ENCODE data around the gene WRNIP1. TPM values are rescaled to one million over a fixed set of nuclear protein-coding genes. Genes with fewer than 3 reads are reported as not detected.

WRNIP1 gene
- total RNA-seq, 1 experiment from 2014 or later, result 51.7 TPM

GRCh38 chr6:2781685-2782355 is 16.6 kb downstream of the WRNIP1 start:
- Histone ChIP-seq H3K4me1 (no peaks in the 10 kb centered on the region), H3K36me3 (ENCODE audit: control insufficient read depth, insufficient read depth, low read length) (peaks cover 1% of the 10 kb centered on the region), H3K9me3 (no peaks in the 10 kb centered on the region), H3K4me3 (ENCODE audit: low read depth, low read length) (no peak overlapping the region), H3K27me3 (replicated peaks; ENCODE audit: control insufficient read depth, insufficient read depth, low read length) (no peaks in the 10 kb centered on the region)
- Mint-ChIP-seq H3K9me3 (ENCODE audit: unreplicated experiment) (no peaks in the 10 kb centered on the region), H3K36me3 (ENCODE audit: insufficient read depth, unreplicated experiment) (peaks cover 33% of the 10 kb centered on the region), H3K4me1 (ENCODE audit: low read depth, unreplicated experiment) (no peaks in the 10 kb centered on the region), H3K27me3 (ENCODE audit: insufficient read depth, unreplicated experiment) (no peaks in the 10 kb centered on the region), H3K4me3 (ENCODE audit: unreplicated experiment) (no peak overlapping the region), H3K27ac (ENCODE audit: unreplicated experiment) (no peak overlapping the region)
- BruUV-seq (replicated peaks), result no TSS peak
- no peak for DNase-seq
- TF ChIP-seq CTCF (IDR thresholded peaks at IDR 0.05; ENCODE audit: insufficient read depth in 1 of 2, low read depth in 1 of 2, low read length in 1 of 2, severe bottlenecking in 1 of 2, unreplicated experiment in 1 of 2), result no peak
- intact Hi-C loops (cut with micrococcal nuclease; ENCODE audit: unreplicated experiment), result no loop called here
- ChIA-PET CTCF (no interaction called here), POLR2A (no interaction called here)

GRCh38 chr6:2782356-2782708 is 17.1 kb downstream of the WRNIP1 start:
- Mint-ChIP-seq H3K27ac (ENCODE audit: unreplicated experiment) (no peak overlapping the region), H3K36me3 (ENCODE audit: insufficient read depth, unreplicated experiment) (peaks cover 38% of the 10 kb centered on the region), H3K4me1 (ENCODE audit: low read depth, unreplicated experiment) (no peaks in the 10 kb centered on the region), H3K4me3 (ENCODE audit: unreplicated experiment) (no peak overlapping the region), H3K9me3 (ENCODE audit: unreplicated experiment) (no peaks in the 10 kb centered on the region), H3K27me3 (ENCODE audit: insufficient read depth, unreplicated experiment) (no peaks in the 10 kb centered on the region)
- BruUV-seq (replicated peaks), result no TSS peak
- CTCF ChIA-PET, result no interaction called here
- Histone ChIP-seq H3K9me3 (no peaks in the 10 kb centered on the region), H3K4me3 (ENCODE audit: low read depth, low read length) (no peak overlapping the region), H3K36me3 (ENCODE audit: control insufficient read depth, insufficient read depth, low read length) (peaks cover 1% of the 10 kb centered on the region), H3K27me3 (replicated peaks; ENCODE audit: control insufficient read depth, insufficient read depth, low read length) (no peaks in the 10 kb centered on the region), H3K4me1 (no peaks in the 10 kb centered on the region)
- intact Hi-C loops (cut with micrococcal nuclease; ENCODE audit: unreplicated experiment), result no loop called here
- no peak for DNase-seq
- no peak for TF ChIP-seq CTCF (IDR thresholded peaks at IDR 0.05; ENCODE audit: insufficient read depth in 1 of 2, low read depth in 1 of 2, low read length in 1 of 2, severe bottlenecking in 1 of 2, unreplicated experiment in 1 of 2)
- POLR2A ChIA-PET, result no interaction called here

DNA sequence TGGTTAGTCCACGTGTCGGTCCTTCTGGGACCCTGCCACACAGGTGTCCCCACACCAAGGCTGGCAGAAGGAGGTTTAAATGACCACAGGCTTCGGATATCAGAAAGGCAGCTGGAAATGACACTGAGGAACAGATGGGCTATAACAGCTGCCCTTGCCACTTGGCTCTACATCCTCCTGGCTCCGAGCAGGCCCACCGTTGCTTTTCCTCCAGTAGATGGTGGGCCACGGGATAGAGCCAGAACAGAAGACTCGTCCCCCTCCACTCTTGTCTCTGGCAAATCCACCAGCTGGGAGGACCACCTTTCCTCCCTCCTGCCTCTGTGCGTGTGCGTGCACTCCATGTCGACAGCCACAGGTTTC is 17.6 kb downstream of the WRNIP1 start:
- CTCF ChIA-PET, result interaction anchor here (1.2 kb wide), 1 partner anchor 206 kb away, joined by 3 read pairs; no protein-coding TSS in a partner anchor
- POLR2A ChIA-PET, result no interaction called here
- Histone ChIP-seq H3K4me1 (no peaks in the 10 kb centered on the region), H3K9me3 (no peaks in the 10 kb centered on the region), H3K4me3 (ENCODE audit: low read depth, low read length) (no peak overlapping the region), H3K27me3 (replicated peaks; ENCODE audit: control insufficient read depth, insufficient read depth, low read length) (no peaks in the 10 kb centered on the region), H3K36me3 (ENCODE audit: control insufficient read depth, insufficient read depth, low read length) (peaks cover 1% of the 10 kb centered on the region)
- no TSS peak for BruUV-seq (replicated peaks)
- DNase-seq, result no peak
- Mint-ChIP-seq H3K4me1 (ENCODE audit: low read depth, unreplicated experiment) (no peaks in the 10 kb centered on the region), H3K36me3 (ENCODE audit: insufficient read depth, unreplicated experiment) (peaks cover 42% of the 10 kb centered on the region), H3K4me3 (ENCODE audit: unreplicated experiment) (no peak overlapping the region), H3K27me3 (ENCODE audit: insufficient read depth, unreplicated experiment) (no peaks in the 10 kb centered on the region), H3K27ac (ENCODE audit: unreplicated experiment) (no peak overlapping the region), H3K9me3 (ENCODE audit: unreplicated experiment) (no peaks in the 10 kb centered on the region)
- intact Hi-C loops (cut with micrococcal nuclease; ENCODE audit: unreplicated experiment), result loop anchor here (1.0 kb wide), 1 partner anchor 45 kb away; no protein-coding TSS in a partner anchor
- no peak for TF ChIP-seq CTCF (IDR thresholded peaks at IDR 0.05; ENCODE audit: insufficient read depth in 1 of 2, low read depth in 1 of 2, low read length in 1 of 2, severe bottlenecking in 1 of 2, unreplicated experiment in 1 of 2)
